GM23338 (cell line): Measurements from ENCODE around the gene PSD. TPM values are rescaled to one million over a fixed set of nuclear protein-coding genes. Genes with fewer than 3 reads are reported as not detected.

ENCODE experiments used
- ATAC-seq: fragments of 200-7000 bp; cut with Tn5 transposase; 3 replicates; pipeline ENCODE4 v1.9.1; 2020
- DNase-seq: peaks from one replicate; pipeline ENCODE4 v3.0.0-alpha.2; 2015; ENCODE audit warnings: low spot score
- H2AFZ ChIP-seq: fragments of 200-600 bp; sonication (generic); 2 replicates; pipeline ENCODE4 v1.8.0; 2016; ENCODE audit warnings: antibody characterized with exemption, mild to moderate bottlenecking, moderate library complexity
- H3F3A ChIP-seq: fragments of 200-600 bp; sonication (generic); replicated peaks from 2 replicates; pipeline ENCODE4 v1.8.0; 2017; ENCODE audit warnings: antibody characterized with exemption, mixed run types, low read depth
- H3K27ac ChIP-seq: fragments of 200-600 bp; sonication (generic); 2 replicates; pipeline ENCODE4 v1.6.1; 2016; ENCODE audit warnings: low read depth
- H3K27me3 ChIP-seq: fragments of 200-600 bp; sonication (generic); 2 replicates; pipeline ENCODE4 v1.8.0; 2016; ENCODE audit warnings: mild to moderate bottlenecking, mixed run types, moderate library complexity; ENCODE audit not compliant: insufficient read depth
- H3K36me3 ChIP-seq: fragments of 200-600 bp; sonication (generic); 2 replicates; pipeline ENCODE4 v1.8.0; 2016; ENCODE audit warnings: mild to moderate bottlenecking; ENCODE audit not compliant: insufficient read depth
- H3K4me1 ChIP-seq: fragments of 200-600 bp; sonication (generic); 2 replicates; pipeline ENCODE4 v1.8.0; 2016; ENCODE audit warnings: mild to moderate bottlenecking, moderate library complexity; ENCODE audit not compliant: insufficient read depth
- H3K4me2 ChIP-seq: fragments of 200-600 bp; sonication (generic); 2 replicates; pipeline ENCODE4 v1.7.1; 2017; ENCODE audit warnings: mixed run types
- H3K4me3 ChIP-seq: fragments of 200-600 bp; sonication (generic); 2 replicates; pipeline ENCODE4 v1.6.1; 2016; ENCODE audit warnings: mixed run types
- H3K79me2 ChIP-seq: fragments of 200-600 bp; sonication (generic); replicated peaks from 2 replicates; pipeline ENCODE4 v1.8.0; 2017; ENCODE audit warnings: mild to moderate bottlenecking; ENCODE audit not compliant: insufficient read depth
- H3K9me2 ChIP-seq: fragments of 200-600 bp; sonication (generic); 2 replicates; pipeline ENCODE4 v1.8.0; 2017; ENCODE audit not compliant: insufficient read depth
- H4K20me1 ChIP-seq: fragments of 200-600 bp; sonication (generic); replicated peaks from 2 replicates; pipeline ENCODE4 v1.8.0; 2017; ENCODE audit warnings: mild to moderate bottlenecking; ENCODE audit not compliant: insufficient read depth
- H3K27ac Mint-ChIP-seq: 2 replicates; pipeline ENCODE4 v1.8.0; 2020; ENCODE audit warnings: inconsistent platforms, mild to moderate bottlenecking, moderate library complexity, mixed read lengths
- H3K27me3 Mint-ChIP-seq: 3 replicates; pipeline ENCODE4 v1.8.0; 2022; ENCODE audit warnings: low read depth, mild to moderate bottlenecking, moderate library complexity, mixed read lengths, inconsistent platforms; ENCODE audit not compliant: insufficient read depth, poor library complexity
- H3K36me3 Mint-ChIP-seq: 3 replicates; pipeline ENCODE4 v1.8.0; 2021; ENCODE audit warnings: low read depth, mild to moderate bottlenecking, inconsistent platforms, moderate library complexity, mixed read lengths
- H3K4me1 Mint-ChIP-seq: 3 replicates; pipeline ENCODE4 v1.8.0; 2020; ENCODE audit warnings: mild to moderate bottlenecking, inconsistent platforms, mixed read lengths
- H3K4me3 Mint-ChIP-seq: 3 replicates; pipeline ENCODE4 v1.8.0; 2021; ENCODE audit warnings: moderate library complexity, mild to moderate bottlenecking, inconsistent platforms, mixed read lengths
- H3K9me3 Mint-ChIP-seq: 3 replicates; pipeline ENCODE4 v1.8.0; 2020; ENCODE audit warnings: moderate library complexity, mild to moderate bottlenecking, inconsistent platforms, mixed read lengths
- CREB1 ChIP-seq: fragments of 250-450 bp; sonication (Bioruptor Pico); IDR thresholded peaks from 2 replicates; pipeline ENCODE4 v1.5.0; 2020; ENCODE audit warnings: low read depth, mild to moderate bottlenecking, moderate library complexity
- CTCF ChIP-seq, 2 experiments: fragments of 200-600 bp in 1 of 2; sonication (generic) in 1 of 2; conservative IDR thresholded peaks; 2 replicates each; pipeline versions ENCODE4 v1.5.1 to v1.6.1; 2016 to 2017; ENCODE audit warnings: antibody characterized with exemption in 2 of 2, low read depth in 2 of 2, mild to moderate bottlenecking in 2 of 2, moderate library complexity in 1 of 2
- ETS1 ChIP-seq: IDR thresholded peaks from 2 replicates; pipeline ENCODE4 v1.6.1; 2016; ENCODE audit warnings: antibody characterized with exemption
- EZH2 ChIP-seq: fragments of 200-600 bp; sonication (generic); IDR thresholded peaks from one replicate; pipeline ENCODE4 v1.8.0; 2017; ENCODE audit warnings: antibody characterized with exemption, mild to moderate bottlenecking, low read depth; ENCODE audit not compliant: unreplicated experiment
- EZH2phosphoT487 ChIP-seq: fragments of 200-600 bp; sonication (generic); IDR thresholded peaks from one replicate; pipeline ENCODE4 v1.8.1; 2018; ENCODE audit warnings: antibody characterized with exemption; ENCODE audit not compliant: unreplicated experiment
- JUNB ChIP-seq: IDR thresholded peaks from one replicate; pipeline ENCODE4 v1.6.1; 2016; ENCODE audit warnings: antibody characterized with exemption; ENCODE audit not compliant: unreplicated experiment
- NANOG ChIP-seq: IDR thresholded peaks from 2 replicates; pipeline ENCODE4 v1.6.1; 2016; ENCODE audit warnings: antibody characterized with exemption, borderline replicate concordance
- POLR2AphosphoS5 ChIP-seq: IDR thresholded peaks from 2 replicates; pipeline ENCODE4 v1.6.1; 2016; ENCODE audit warnings: antibody characterized with exemption, low read depth
- REST ChIP-seq: IDR thresholded peaks from one replicate; pipeline ENCODE4 v1.6.1; 2018; ENCODE audit warnings: antibody characterized with exemption; ENCODE audit not compliant: unreplicated experiment
- STAT1 ChIP-seq: IDR thresholded peaks from one replicate; pipeline ENCODE4 v1.6.1; 2016; ENCODE audit warnings: antibody characterized with exemption; ENCODE audit not compliant: unreplicated experiment
- ZNF114 ChIP-seq: fragments of 250-450 bp; sonication (Bioruptor Pico); IDR thresholded peaks from 2 replicates; pipeline ENCODE4 v1.5.0; 2020; ENCODE audit warnings: mild to moderate bottlenecking, moderate library complexity
- ZNF331 ChIP-seq: fragments of 250-450 bp; sonication (Bioruptor Pico); IDR thresholded peaks from 2 replicates; pipeline ENCODE4 v1.5.0; 2020; ENCODE audit warnings: low read depth, mild to moderate bottlenecking, moderate library complexity
- ZNF462 ChIP-seq: fragments of 250-450 bp; sonication (Bioruptor Pico); IDR thresholded peaks from 2 replicates; pipeline ENCODE4 v1.5.0; 2020; ENCODE audit warnings: mild to moderate bottlenecking, moderate library complexity
- polyA plus RNA-seq: library from polyadenylated mRNA; unstranded; fragments of >200 nt; fragmentation: Nextera tagmentation; extraction: Ambion mirVana; gene quantifications from 2 replicates; pipeline ENCODE4 v1.2.1, GENCODE V29; 2016
- total RNA-seq: library from RNA; depleted of rRNA; stranded (reverse); fragments of >200 nt; shearing (Covaris generic); gene quantifications from 2 replicates; pipeline ENCODE4 v1.2.3, GENCODE V29; 2014

The PSD gene
- total and polyA plus RNA-seq, 2 experiments from 2014 or later: 1.9 to 6.8 TPM

- Mint-ChIP-seq H3K27me3 (peaks cover 16% of the 10 kb centered on the region), H3K36me3 (peaks cover 6% of the 10 kb centered on the region), H3K27ac (no peak overlapping the region), H3K4me3 (no peak overlapping the region), H3K9me3 (no peaks in the 10 kb centered on the region), H3K4me1 (peaks cover 28% of the 10 kb centered on the region)
- peaks cover 5% of the 10 kb centered on the region; the same call in 1 of the 2 replicates for H3K27me3 ChIP-seq
- H3F3A ChIP-seq: 0 out of 2 replicates have a peak, but pooled peaks cover 12% of the 10 kb centered on the region
- H3K36me3 ChIP-seq: no peaks in the 10 kb centered on the region
- no peak overlapping the region for H3K27ac ChIP-seq
- H3K9me2 ChIP-seq: no peaks in the 10 kb centered on the region
- no peak overlapping the region for H3K4me3 ChIP-seq
- H4K20me1 ChIP-seq: no peaks in the 10 kb centered on the region; the same call in 1 of the 2 replicates
- no peak overlapping the region for H3K4me2 ChIP-seq
- ATAC-seq (no peak), DNase-seq (no peak)
- peaks cover 27% of the 10 kb centered on the region for H3K4me1 ChIP-seq
- TF ChIP-seq NANOG (no peak), STAT1 (no peak), ZNF114 (CRISPR knock-in tag) (no peak), EZH2 (no peak), JUNB (no peak), EZH2phosphoT487 (no peak), ZNF331 (CRISPR knock-in tag) (no peak), ZNF462 (no peak), CTCF (conservative IDR thresholded peaks at IDR 0.05; ENCODE audit: low read depth in 2 of 2) (no peak), POLR2AphosphoS5 (no peak), REST (no peak), ETS1 (no peak), CREB1 (CRISPR knock-in tag) (no peak)
- H2AFZ ChIP-seq: no peak overlapping the region
- peaks cover 23% of the 10 kb centered on the region; the same call in 1 of the 2 replicates for H3K79me2 ChIP-seq
Observed at GRCh38 chr10:102465466-102465865, 46.9 kb upstream of the PSD start.
